ENCODE results near the gene PLEKHG2.
A peak's percentile ranks its signal among the peaks of the same experiment; 100 is the strongest.

The PLEKHG2 gene

GRCh38 chr19:39416152-39417120 is 4.0 kb downstream of the PLEKHG2 start:
- H3K4me1 ChIP-seq (ENCODE audit: insufficient read depth, low read length): peaks cover 9% of the 10 kb centered on the region
- H3K9ac ChIP-seq (ENCODE audit: low read depth, low read length): no peak overlapping the region
- H3K27ac ChIP-seq (ENCODE audit: low read depth, low read length): no peak overlapping the region
- H3K27me3 ChIP-seq (ENCODE audit: insufficient read depth, low read length): no peaks in the 10 kb centered on the region
- peaks cover 51% of the 10 kb centered on the region for H3K36me3 ChIP-seq (ENCODE audit: insufficient read depth, low read length)
- 88% methylated on average over 27 of the region's 27 CpGs for WGBS
- no peaks in the 10 kb centered on the region for H3K9me3 ChIP-seq (ENCODE audit: insufficient read depth, low read depth, low read length)
- no peak overlapping the region for H3K4me3 ChIP-seq (ENCODE audit: low read length)

- Histone ChIP-seq H3K9me3 (ENCODE audit: insufficient read depth, low read depth, low read length) (no peaks in the 10 kb centered on the region), H3K9ac (ENCODE audit: low read depth, low read length) (no peak overlapping the region), H3K27me3 (ENCODE audit: insufficient read depth, low read length) (no peaks in the 10 kb centered on the region), H3K4me3 (ENCODE audit: low read length) (no peak overlapping the region), H3K4me1 (ENCODE audit: insufficient read depth, low read length) (0 out of 2 replicates have a peak, but pooled peaks cover 6% of the 10 kb centered on the region), H3K27ac (ENCODE audit: low read depth, low read length) (no peak overlapping the region), H3K36me3 (ENCODE audit: insufficient read depth, low read length) (peaks cover 60% of the 10 kb centered on the region)
- WGBS: 95% methylated on average over 29 of the region's 30 CpGs
Measured at GRCh38 chr19:39417463-39418181, 5.2 kb downstream of the PLEKHG2 start.

- Histone ChIP-seq H3K36me3 (ENCODE audit: insufficient read depth, low read length) (peaks cover 74% of the 10 kb centered on the region), H3K9me3 (ENCODE audit: insufficient read depth, low read depth, low read length) (no peaks in the 10 kb centered on the region), H3K9ac (ENCODE audit: low read depth, low read length) (no peak overlapping the region), H3K27ac (ENCODE audit: low read depth, low read length) (no peak overlapping the region), H3K4me1 (ENCODE audit: insufficient read depth, low read length) (0 out of 2 replicates have a peak, but pooled peaks cover 6% of the 10 kb centered on the region), H3K4me3 (ENCODE audit: low read length) (no peak overlapping the region), H3K27me3 (ENCODE audit: insufficient read depth, low read length) (no peaks in the 10 kb centered on the region)
- WGBS: 90% methylated on average over 9 of the region's 9 CpGs
Measured at GRCh38 chr19:39419003-39419402, 6.5 kb downstream of the PLEKHG2 start.

GRCh38 chr19:39420769-39421168 is 8.3 kb downstream of the PLEKHG2 start:
- 96% methylated on average over 15 of the region's 15 CpGs for WGBS
- Histone ChIP-seq H3K4me3 (ENCODE audit: low read length) (no peak overlapping the region), H3K9ac (ENCODE audit: low read depth, low read length) (no peak overlapping the region), H3K27me3 (ENCODE audit: insufficient read depth, low read length) (no peaks in the 10 kb centered on the region), H3K9me3 (ENCODE audit: insufficient read depth, low read depth, low read length) (no peaks in the 10 kb centered on the region), H3K36me3 (ENCODE audit: insufficient read depth, low read length) (peaks cover 87% of the 10 kb centered on the region), H3K27ac (ENCODE audit: low read depth, low read length) (no peak overlapping the region), H3K4me1 (ENCODE audit: insufficient read depth, low read length) (no peaks in the 10 kb centered on the region)

GRCh38 chr19:39422020-39422419 is 9.6 kb downstream of the PLEKHG2 start:
- H3K4me3 ChIP-seq (ENCODE audit: low read length): no peak overlapping the region
- H3K9ac ChIP-seq (ENCODE audit: low read depth, low read length): no peak overlapping the region
- peaks cover 3% of the 10 kb centered on the region; the same call in 1 of the 2 replicates for H3K4me1 ChIP-seq (ENCODE audit: insufficient read depth, low read length)
- H3K27ac ChIP-seq (ENCODE audit: low read depth, low read length): no peak overlapping the region
- H3K9me3 ChIP-seq (ENCODE audit: insufficient read depth, low read depth, low read length): no peaks in the 10 kb centered on the region
- WGBS: 96% methylated on average over 5 of the region's 5 CpGs
- H3K36me3 ChIP-seq (ENCODE audit: insufficient read depth, low read length): peaks cover 77% of the 10 kb centered on the region
- H3K27me3 ChIP-seq (ENCODE audit: insufficient read depth, low read length): no peaks in the 10 kb centered on the region

- H3K36me3 ChIP-seq (ENCODE audit: insufficient read depth, low read length): peaks cover 65% of the 10 kb centered on the region
- no peak overlapping the region for H3K9ac ChIP-seq (ENCODE audit: low read depth, low read length)
Measured at GRCh38 chr19:39423258-39424086, 11.0 kb downstream of the PLEKHG2 start.

GRCh38 chr19:39424934-39425333 is 12.5 kb downstream of the PLEKHG2 start:
- no peak overlapping the region for H3K27ac ChIP-seq (ENCODE audit: low read depth, low read length)
- H3K4me1 ChIP-seq (ENCODE audit: insufficient read depth, low read length): peaks cover 19% of the 10 kb centered on the region
- no peaks in the 10 kb centered on the region for H3K27me3 ChIP-seq (ENCODE audit: insufficient read depth, low read length)
- H3K9ac ChIP-seq (ENCODE audit: low read depth, low read length): no peak overlapping the region
- no peak overlapping the region for H3K4me3 ChIP-seq (ENCODE audit: low read length)
- peaks cover 54% of the 10 kb centered on the region for H3K36me3 ChIP-seq (ENCODE audit: insufficient read depth, low read length)
- 92% methylated on average over 16 of the region's 16 CpGs for WGBS
- H3K9me3 ChIP-seq (ENCODE audit: insufficient read depth, low read depth, low read length): no peaks in the 10 kb centered on the region

More at GRCh38 chr19:39423258-39424086, 11.0 kb downstream of the PLEKHG2 start:
- no peak overlapping the region for H3K4me3 ChIP-seq (ENCODE audit: low read length)
- H3K27me3 ChIP-seq (ENCODE audit: insufficient read depth, low read length): no peaks in the 10 kb centered on the region
- 94% methylated on average over 35 of the region's 35 CpGs for WGBS
- H3K4me1 ChIP-seq (ENCODE audit: insufficient read depth, low read length): peaks cover 13% of the 10 kb centered on the region
- no peak overlapping the region for H3K27ac ChIP-seq (ENCODE audit: low read depth, low read length)
- no peaks in the 10 kb centered on the region for H3K9me3 ChIP-seq (ENCODE audit: insufficient read depth, low read depth, low read length)

- Histone ChIP-seq H3K4me1 (ENCODE audit: insufficient read depth, low read length) (peaks cover 23% of the 10 kb centered on the region), H3K36me3 (ENCODE audit: insufficient read depth, low read length) (peaks cover 46% of the 10 kb centered on the region), H3K27ac (ENCODE audit: low read depth, low read length) (no peak overlapping the region), H3K4me3 (ENCODE audit: low read length) (no peak overlapping the region), H3K27me3 (ENCODE audit: insufficient read depth, low read length) (no peaks in the 10 kb centered on the region), H3K9me3 (ENCODE audit: insufficient read depth, low read depth, low read length) (no peaks in the 10 kb centered on the region), H3K9ac (ENCODE audit: low read depth, low read length) (no peak overlapping the region)
- 95% methylated on average over 7 of the region's 7 CpGs for WGBS
Measured at GRCh38 chr19:39425744-39426143, 13.3 kb downstream of the PLEKHG2 start.

- Histone ChIP-seq H3K36me3 (ENCODE audit: insufficient read depth, low read length) (peaks cover 42% of the 10 kb centered on the region), H3K27me3 (ENCODE audit: insufficient read depth, low read length) (no peaks in the 10 kb centered on the region), H3K4me1 (ENCODE audit: insufficient read depth, low read length) (peaks cover 27% of the 10 kb centered on the region), H3K9me3 (ENCODE audit: insufficient read depth, low read depth, low read length) (no peaks in the 10 kb centered on the region), H3K4me3 (ENCODE audit: low read length) (no peak overlapping the region), H3K27ac (ENCODE audit: low read depth, low read length) (peak overlapping the region; percentile 34; the same call in 1 of the 2 replicates), H3K9ac (ENCODE audit: low read depth, low read length) (no peak overlapping the region)
- 83% methylated on average over 5 of the region's 5 CpGs for WGBS
Measured at GRCh38 chr19:39426170-39426569, 13.7 kb downstream of the PLEKHG2 start.

GRCh38 chr19:39427707-39428106 is 15.2 kb downstream of the PLEKHG2 start:
- Histone ChIP-seq H3K36me3 (ENCODE audit: insufficient read depth, low read length) (peaks cover 38% of the 10 kb centered on the region), H3K27ac (ENCODE audit: low read depth, low read length) (peak overlapping the region; percentile 92), H3K27me3 (ENCODE audit: insufficient read depth, low read length) (no peaks in the 10 kb centered on the region), H3K4me1 (ENCODE audit: insufficient read depth, low read length) (peaks cover 27% of the 10 kb centered on the region), H3K9me3 (ENCODE audit: insufficient read depth, low read depth, low read length) (no peaks in the 10 kb centered on the region), H3K9ac (ENCODE audit: low read depth, low read length) (0 out of 2 replicates have a peak overlapping the region, but pooled peaks have one; percentile 49), H3K4me3 (ENCODE audit: low read length) (no peak overlapping the region)
- WGBS: 89% methylated on average over 11 of the region's 11 CpGs

Data from HUES64 (cell line).